IPS-15b (cell line): ENCODE measurements around the gene CTNNA3.

ENCODE experiments used
- H3K27me3 ChIP-seq: one replicate; pipeline ENCODE4 v1.6.1; 2013; ENCODE audit warnings: low read length; ENCODE audit not compliant: control insufficient read depth, insufficient read depth
- H3K36me3 ChIP-seq: one replicate; pipeline ENCODE4 v1.6.1; 2013; ENCODE audit warnings: low read length; ENCODE audit not compliant: control insufficient read depth, insufficient read depth
- H3K4me1 ChIP-seq: one replicate; pipeline ENCODE4 v1.6.1; 2013; ENCODE audit warnings: mild to moderate bottlenecking, low read length; ENCODE audit not compliant: control insufficient read depth, insufficient read depth
- H3K4me3 ChIP-seq: one replicate; pipeline ENCODE4 v1.5.1; 2013; ENCODE audit warnings: low read depth, low read length
- H3K9ac ChIP-seq: one replicate; pipeline ENCODE4 v1.6.1; 2013; ENCODE audit warnings: low read depth, mild to moderate bottlenecking, low read length
- H3K9me3 ChIP-seq: one replicate; pipeline ENCODE4 v1.6.1; 2013; ENCODE audit warnings: mild to moderate bottlenecking, low read length; ENCODE audit not compliant: control insufficient read depth, insufficient read depth

The CTNNA3 gene

GRCh38 chr10:67033878-67034277 is 662.1 kb downstream of the CTNNA3 start:
- Histone ChIP-seq H3K27me3 (no peaks in the 10 kb centered on the region), H3K4me1 (no peaks in the 10 kb centered on the region), H3K36me3 (no peaks in the 10 kb centered on the region), H3K9me3 (no peaks in the 10 kb centered on the region), H3K4me3 (no peak overlapping the region), H3K9ac (no peak overlapping the region)

DNA sequence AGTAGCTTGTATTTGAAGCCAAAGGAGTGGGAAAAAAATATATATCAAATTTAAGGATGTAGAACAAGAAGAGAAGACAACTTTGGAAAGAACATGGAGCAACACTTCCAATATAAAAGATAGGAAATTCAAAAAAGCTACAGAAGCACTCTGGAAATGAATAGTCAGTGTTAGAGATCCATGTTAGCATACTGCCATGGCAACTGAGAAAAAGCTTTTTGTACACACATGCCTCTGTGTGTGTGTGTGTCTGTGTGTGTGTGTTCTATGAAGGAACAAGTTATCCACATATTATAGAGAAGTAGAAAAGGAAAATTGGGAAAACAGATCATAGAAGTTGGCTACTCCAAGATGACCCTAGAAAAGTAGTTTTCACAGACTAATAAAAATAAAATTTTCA is 673.9 kb downstream of the CTNNA3 start:
- Histone ChIP-seq H3K27me3 (no peaks in the 10 kb centered on the region), H3K9me3 (no peaks in the 10 kb centered on the region), H3K36me3 (no peaks in the 10 kb centered on the region)

GRCh38 chr10:67017218-67017617 is 678.8 kb downstream of the CTNNA3 start:
- no peaks in the 10 kb centered on the region for H3K36me3 ChIP-seq
- no peaks in the 10 kb centered on the region for H3K4me1 ChIP-seq
- H3K4me3 ChIP-seq: no peak overlapping the region
- no peaks in the 10 kb centered on the region for H3K27me3 ChIP-seq
- H3K9me3 ChIP-seq: no peaks in the 10 kb centered on the region
- no peak overlapping the region for H3K9ac ChIP-seq

More for the DNA sequence above, 673.9 kb downstream of the CTNNA3 start:
- Histone ChIP-seq H3K4me1 (no peaks in the 10 kb centered on the region), H3K9ac (no peak overlapping the region), H3K4me3 (no peak overlapping the region)

DNA sequence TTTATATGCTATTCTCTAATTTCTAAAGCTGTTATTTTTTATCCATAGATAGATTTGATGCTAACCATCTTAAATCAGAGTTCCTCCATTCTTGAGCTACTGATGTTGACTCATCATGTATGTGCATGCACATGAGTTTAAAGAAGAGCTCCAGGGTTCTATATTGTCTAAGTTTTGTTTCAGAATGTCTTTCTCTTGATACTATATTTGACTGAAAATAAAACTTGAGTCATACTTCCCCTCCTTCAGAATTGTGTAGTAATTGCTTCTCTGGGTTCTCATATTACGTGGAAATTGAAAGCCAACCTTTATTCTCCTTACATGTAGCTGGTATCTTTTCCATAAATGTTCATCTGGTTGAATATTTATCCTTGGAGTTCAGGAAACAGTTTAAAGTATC is 680.8 kb downstream of the CTNNA3 start:
- Histone ChIP-seq H3K27me3 (no peaks in the 10 kb centered on the region), H3K9me3 (no peaks in the 10 kb centered on the region), H3K4me1 (no peaks in the 10 kb centered on the region), H3K36me3 (no peaks in the 10 kb centered on the region), H3K9ac (no peak overlapping the region), H3K4me3 (no peak overlapping the region)

- H3K4me1 ChIP-seq: no peaks in the 10 kb centered on the region
- no peak overlapping the region for H3K4me3 ChIP-seq
- no peaks in the 10 kb centered on the region for H3K27me3 ChIP-seq
- no peaks in the 10 kb centered on the region for H3K9me3 ChIP-seq
- H3K9ac ChIP-seq: no peak overlapping the region
- no peaks in the 10 kb centered on the region for H3K36me3 ChIP-seq
These were observed 684.0 kb downstream of the CTNNA3 start for GRCh38 chr10:67011981-67012380.

DNA sequence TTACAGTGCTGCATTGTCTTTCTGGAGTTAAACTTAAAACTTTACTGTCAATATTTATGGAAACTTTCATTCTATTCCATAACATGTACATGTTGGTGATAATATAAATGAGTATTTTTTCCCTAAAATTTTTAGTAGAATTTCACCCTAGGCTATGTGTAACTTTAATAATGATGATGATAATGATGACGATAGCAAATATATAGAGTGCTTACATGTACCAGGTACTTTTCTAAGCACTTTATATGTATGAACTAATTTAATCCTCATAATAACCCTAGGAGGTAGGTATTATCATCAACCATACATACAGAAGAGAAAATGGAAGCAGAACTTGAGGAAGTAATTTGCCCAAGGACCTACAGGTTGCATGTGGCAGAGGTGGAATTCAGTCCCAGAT is 684.5 kb downstream of the CTNNA3 start:
- Histone ChIP-seq H3K27me3 (no peaks in the 10 kb centered on the region), H3K4me3 (no peak overlapping the region), H3K9ac (no peak overlapping the region), H3K36me3 (no peaks in the 10 kb centered on the region), H3K4me1 (no peaks in the 10 kb centered on the region), H3K9me3 (no peaks in the 10 kb centered on the region)

GRCh38 chr10:67005981-67006380 is 690.0 kb downstream of the CTNNA3 start:
- H3K4me3 ChIP-seq: no peak overlapping the region
- H3K4me1 ChIP-seq: no peaks in the 10 kb centered on the region
- no peaks in the 10 kb centered on the region for H3K36me3 ChIP-seq
- no peaks in the 10 kb centered on the region for H3K27me3 ChIP-seq
- no peak overlapping the region for H3K9ac ChIP-seq
- no peaks in the 10 kb centered on the region for H3K9me3 ChIP-seq

DNA sequence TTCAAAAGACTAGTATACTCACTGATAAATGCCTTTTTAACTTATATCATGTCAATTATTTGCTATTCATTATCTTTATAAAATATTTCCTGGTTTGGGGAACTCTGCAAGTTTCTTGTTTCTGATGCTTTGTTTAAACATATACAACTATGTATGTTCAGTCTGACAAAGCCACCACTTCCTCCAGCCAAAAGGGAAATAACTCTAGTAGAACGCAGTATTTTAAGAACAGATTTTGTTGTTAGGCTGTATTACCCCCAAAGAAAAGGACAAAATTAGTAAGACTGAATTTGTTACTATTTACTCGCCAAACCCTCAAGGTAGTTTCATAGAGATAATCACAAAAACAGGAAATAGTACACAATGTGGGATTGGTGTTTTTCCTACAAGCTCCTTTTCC is 691.3 kb downstream of the CTNNA3 start:
- H3K9me3 ChIP-seq: no peaks in the 10 kb centered on the region
- H3K4me3 ChIP-seq: no peak overlapping the region
- no peaks in the 10 kb centered on the region for H3K36me3 ChIP-seq
- H3K4me1 ChIP-seq: no peaks in the 10 kb centered on the region
- H3K9ac ChIP-seq: no peak overlapping the region
- H3K27me3 ChIP-seq: no peaks in the 10 kb centered on the region

DNA sequence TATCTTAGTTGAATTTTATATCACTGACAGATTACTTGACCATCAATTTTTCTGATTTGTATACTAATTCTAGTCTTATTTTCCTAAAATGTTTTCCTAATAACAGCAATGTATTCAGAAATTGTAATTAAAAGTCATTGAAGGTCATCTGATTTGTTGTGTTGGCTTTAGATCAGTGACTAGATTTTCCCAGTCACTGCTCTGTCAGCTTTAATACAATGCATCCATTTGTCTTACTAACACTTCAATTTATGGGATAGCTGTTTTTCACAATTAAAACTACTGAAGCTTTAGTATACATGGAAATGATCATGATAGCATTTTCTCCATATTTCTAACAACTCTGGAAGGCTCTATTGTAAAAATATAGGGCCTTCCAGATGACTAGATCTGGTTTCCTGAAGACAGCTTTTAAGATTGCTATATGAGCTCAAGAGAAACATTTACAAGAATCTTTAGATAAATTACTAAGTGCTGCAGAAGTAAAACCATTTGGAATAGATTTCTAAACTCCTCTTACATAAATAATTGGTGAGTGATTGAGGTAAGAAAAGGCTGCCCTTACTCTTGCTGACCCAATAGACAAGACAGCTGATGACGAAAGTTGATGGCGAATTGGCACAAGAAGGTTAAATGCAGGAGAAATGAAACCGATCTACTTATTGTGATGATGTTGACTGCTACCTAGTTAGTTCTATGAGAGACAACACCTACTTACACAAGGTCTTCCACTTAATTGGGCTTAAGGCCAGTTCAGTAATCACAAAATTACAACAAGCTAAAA is 696.0 kb downstream of the CTNNA3 start:
- Histone ChIP-seq H3K9ac (no peak overlapping the region), H3K4me1 (no peaks in the 10 kb centered on the region), H3K36me3 (no peaks in the 10 kb centered on the region)

GRCh38 chr10:66996996-66997395 is 699.0 kb downstream of the CTNNA3 start:
- no peak overlapping the region for H3K9ac ChIP-seq
- no peaks in the 10 kb centered on the region for H3K36me3 ChIP-seq

More for the DNA sequence above, 696.0 kb downstream of the CTNNA3 start:
- no peaks in the 10 kb centered on the region for H3K9me3 ChIP-seq
- no peaks in the 10 kb centered on the region for H3K27me3 ChIP-seq
- no peak overlapping the region for H3K4me3 ChIP-seq

GRCh38 chr10:66990143-66990830 is 705.7 kb downstream of the CTNNA3 start:
- no peaks in the 10 kb centered on the region for H3K36me3 ChIP-seq
- no peaks in the 10 kb centered on the region for H3K4me1 ChIP-seq
- no peaks in the 10 kb centered on the region for H3K27me3 ChIP-seq
- H3K4me3 ChIP-seq: no peak overlapping the region
- H3K9me3 ChIP-seq: no peaks in the 10 kb centered on the region
- H3K9ac ChIP-seq: no peak overlapping the region

More at GRCh38 chr10:66996996-66997395, 699.0 kb downstream of the CTNNA3 start:
- no peak overlapping the region for H3K4me3 ChIP-seq
- H3K27me3 ChIP-seq: no peaks in the 10 kb centered on the region
- no peaks in the 10 kb centered on the region for H3K4me1 ChIP-seq
- no peaks in the 10 kb centered on the region for H3K9me3 ChIP-seq

DNA sequence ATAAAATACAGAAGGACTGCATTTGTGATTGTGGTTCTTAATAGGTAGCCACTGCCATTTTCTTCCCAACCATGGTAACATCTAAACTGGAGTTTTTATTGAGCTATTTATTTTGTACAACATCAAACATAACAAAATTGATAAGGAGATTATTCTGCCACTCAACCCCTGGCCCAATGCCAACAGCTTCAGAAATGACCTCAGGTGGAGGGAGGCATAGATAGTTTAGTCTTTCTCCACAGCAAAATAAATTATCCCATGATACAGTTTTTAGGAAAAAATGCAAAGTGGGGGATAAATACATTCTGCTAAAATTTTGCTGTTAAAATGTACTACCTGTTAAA is 712.5 kb downstream of the CTNNA3 start:
- no peaks in the 10 kb centered on the region for H3K36me3 ChIP-seq
- H3K4me3 ChIP-seq: no peak overlapping the region
- no peaks in the 10 kb centered on the region for H3K4me1 ChIP-seq
- H3K9me3 ChIP-seq: no peaks in the 10 kb centered on the region
- H3K9ac ChIP-seq: no peak overlapping the region
- no peaks in the 10 kb centered on the region for H3K27me3 ChIP-seq
